GM11168 (cell line): ENCODE results near the gene TCOF1.

ENCODE experiments used
- in situ Hi-C: fragments of 300-500 bp; cut with MboI; formaldehyde crosslinking; loops from one replicate; pipeline ENCODE4 v1.12.0; 2022; ENCODE audit warnings: low sequenced_read_pairs; ENCODE audit not compliant: unreplicated experiment

Gene TCOF1

GRCh38 chr5:150321784-150322183, 35.7 kb upstream of the TCOF1 start:
- in situ Hi-C loops, result no loop called here

DNA sequence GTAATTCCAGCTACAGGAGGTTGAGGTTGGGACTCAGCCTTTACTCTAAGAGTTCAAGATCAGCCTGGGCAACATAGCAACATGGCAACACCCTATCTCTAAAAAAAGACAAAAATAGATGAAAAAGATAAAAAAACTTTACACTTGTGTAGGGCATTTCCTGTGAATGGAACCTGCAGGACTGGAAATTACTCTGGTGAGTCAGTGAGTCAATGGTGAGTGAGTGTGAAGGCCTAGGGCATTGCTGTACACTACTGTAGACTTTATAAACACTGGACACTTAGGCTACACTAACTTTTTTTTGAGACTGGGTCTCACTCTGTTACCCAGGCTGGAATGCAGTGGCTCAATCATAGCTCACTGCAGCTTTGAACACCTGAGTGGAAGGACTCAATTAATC, 35.3 kb upstream of the TCOF1 start:
- in situ Hi-C loops, result no loop called here

- in situ Hi-C loops, result no loop called here
These were observed 34.4 kb upstream of the TCOF1 start for GRCh38 chr5:150323092-150323491.

DNA sequence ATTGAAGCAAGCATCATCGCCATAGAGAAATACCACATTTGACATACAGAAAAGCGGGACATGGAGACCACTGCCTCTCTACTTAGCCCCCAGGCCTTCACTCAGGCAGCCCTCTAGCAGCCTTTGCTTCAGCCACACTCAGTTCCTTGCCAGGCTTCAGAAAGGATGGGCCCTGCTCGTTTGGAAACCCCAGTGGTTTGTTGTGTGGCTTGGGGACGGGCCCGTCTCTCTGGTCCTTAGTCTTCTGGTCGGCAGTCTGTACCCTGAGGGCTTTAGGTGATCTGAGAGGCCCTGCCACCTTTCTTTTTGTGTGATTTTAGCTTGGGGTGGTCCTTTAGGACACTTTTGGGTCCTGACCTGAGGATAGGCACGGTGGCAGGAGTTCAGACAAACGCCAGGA, 33.7 kb upstream of the TCOF1 start:
- in situ Hi-C loops, result no loop called here

DNA sequence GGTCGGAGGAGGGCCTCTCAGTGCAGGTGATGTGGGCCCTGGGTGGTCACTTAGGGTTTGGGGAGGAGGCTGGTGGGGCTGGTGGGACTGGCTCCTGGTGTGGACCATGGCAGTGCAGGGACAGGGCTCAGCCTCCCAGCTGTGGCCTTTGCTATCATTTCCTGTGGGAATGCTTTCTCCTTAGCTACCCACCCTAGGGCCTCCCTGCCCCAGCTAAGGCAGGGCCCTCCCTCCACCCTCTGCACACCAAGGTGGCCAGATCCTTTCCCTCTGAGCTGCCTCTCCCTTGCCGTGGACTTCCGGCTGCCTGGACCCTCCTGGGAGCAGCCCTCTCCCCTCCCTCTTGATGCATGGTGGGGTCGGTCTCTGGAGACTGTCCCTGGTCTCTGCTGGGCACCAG, 32.1 kb upstream of the TCOF1 start:
- in situ Hi-C loops, result loop anchor here (25.0 kb wide), 1 partner anchor 163 kb away; the partner anchor contains the start of genes CDX1 and PDGFRB

- in situ Hi-C loops, result loop anchor here (25.0 kb wide), 1 partner anchor 164 kb away; the partner anchor contains the start of genes CDX1 and PDGFRB
These were observed 30.8 kb upstream of the TCOF1 start for GRCh38 chr5:150326707-150327106.

GRCh38 chr5:150327139-150327538, 30.4 kb upstream of the TCOF1 start:
- in situ Hi-C loops, result loop anchor here (25.0 kb wide), 1 partner anchor 165 kb away; the partner anchor contains the start of genes CDX1 and PDGFRB

DNA sequence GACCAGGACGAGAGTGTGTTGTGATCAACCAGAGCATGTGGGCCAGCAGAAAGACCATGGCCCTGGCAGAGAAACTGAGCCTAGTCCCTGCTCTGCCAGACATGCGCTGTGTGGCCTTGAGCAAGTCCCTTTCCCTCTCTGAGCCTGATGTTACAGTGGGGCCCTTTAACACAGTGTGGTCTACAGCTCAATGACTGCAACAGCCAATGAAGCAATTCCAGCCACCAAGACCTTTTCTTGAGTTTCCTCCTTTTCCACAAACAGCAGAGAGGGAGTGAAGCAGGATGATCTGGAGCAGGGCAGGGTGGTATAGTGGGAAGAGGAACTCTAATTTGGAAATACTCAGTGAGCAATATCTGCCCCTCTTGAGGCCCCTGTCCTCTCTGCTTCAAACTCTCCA, 29.0 kb upstream of the TCOF1 start:
- in situ Hi-C loops, result loop anchor here (25.0 kb wide), 1 partner anchor 166 kb away; the partner anchor contains the start of genes CDX1 and PDGFRB

DNA sequence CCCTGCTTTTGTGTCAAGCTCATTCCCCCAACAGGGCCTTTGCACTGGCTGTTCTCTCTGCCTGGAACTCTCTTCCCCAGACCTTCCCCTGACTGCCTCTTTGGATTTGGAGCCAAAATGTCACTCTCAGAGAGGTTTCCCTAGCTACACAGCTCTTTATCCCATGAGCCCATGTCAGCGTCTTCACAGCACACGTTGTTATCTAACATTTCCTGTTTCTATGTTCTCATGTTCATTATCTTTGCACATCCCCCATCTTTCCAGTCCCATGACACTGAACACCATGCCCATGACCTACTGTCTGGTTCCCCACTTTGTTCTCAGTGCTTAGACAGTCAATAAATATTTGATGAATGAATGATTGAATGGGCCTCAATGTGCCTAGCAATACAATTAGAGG, 28.5 kb upstream of the TCOF1 start:
- in situ Hi-C loops, result loop anchor here (25.0 kb wide), 1 partner anchor 167 kb away; the partner anchor contains the start of genes CDX1 and PDGFRB

- in situ Hi-C loops, result loop anchor here (25.0 kb wide), 1 partner anchor 168 kb away; the partner anchor contains the start of genes CDX1 and PDGFRB
These were observed 27.3 kb upstream of the TCOF1 start for GRCh38 chr5:150329881-150330876.

DNA sequence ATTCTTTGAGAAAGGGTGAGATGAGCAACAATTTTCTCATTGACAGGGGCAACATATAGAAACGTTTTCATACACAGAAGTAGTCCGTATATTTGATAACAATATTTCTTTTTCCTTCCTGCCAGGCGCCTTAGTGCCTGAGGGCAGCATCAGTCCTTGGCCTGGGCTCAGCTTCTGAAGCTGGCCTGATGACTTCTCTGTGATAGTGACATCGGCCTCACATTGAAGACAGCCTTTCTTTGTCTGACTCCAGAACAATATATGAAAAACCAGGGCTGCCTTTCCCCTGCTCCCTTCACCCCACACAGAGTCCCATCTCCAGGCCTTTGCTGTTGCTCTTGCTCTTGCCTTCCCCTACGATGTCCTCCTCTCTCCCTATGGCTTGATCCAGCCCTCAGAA, 24.1 kb upstream of the TCOF1 start:
- in situ Hi-C loops, result loop anchor here (25.0 kb wide), 1 partner anchor 171 kb away; the partner anchor contains the start of genes CDX1 and PDGFRB

GRCh38 chr5:150335778-150336177, 21.7 kb upstream of the TCOF1 start:
- in situ Hi-C loops, result loop anchor here (25.0 kb wide), 1 partner anchor 173 kb away; the partner anchor contains the start of genes CDX1 and PDGFRB

DNA sequence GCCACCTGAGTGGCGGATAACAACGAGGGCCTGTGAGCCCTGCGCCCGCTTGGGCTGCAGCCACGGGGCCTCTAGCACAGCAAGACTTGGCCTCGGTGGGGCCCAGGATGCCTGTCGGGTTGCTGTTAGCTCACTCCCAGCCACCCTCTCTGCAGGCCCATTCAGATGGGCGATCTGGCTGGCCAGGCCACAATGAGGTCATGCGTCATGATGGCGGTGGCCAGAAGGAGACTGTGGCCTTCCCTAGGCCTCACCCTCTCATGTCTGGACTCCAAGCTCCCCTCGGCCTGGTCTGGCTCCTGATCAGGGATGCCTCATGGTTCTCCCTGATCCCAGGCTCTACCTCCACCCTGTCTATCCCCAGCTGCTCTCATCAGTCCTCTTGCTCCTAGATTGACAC, 19.0 kb upstream of the TCOF1 start:
- in situ Hi-C loops, result loop anchor here (25.0 kb wide), 1 partner anchor 176 kb away; the partner anchor contains the start of genes CDX1 and PDGFRB

GRCh38 chr5:150339165-150339564, 18.3 kb upstream of the TCOF1 start:
- in situ Hi-C loops, result loop anchor here (25.0 kb wide), 1 partner anchor 177 kb away; the partner anchor contains the start of genes CDX1 and PDGFRB

GRCh38 chr5:150339841-150340240, 17.7 kb upstream of the TCOF1 start:
- in situ Hi-C loops, result loop anchor here (25.0 kb wide), 1 partner anchor 178 kb away; the partner anchor contains the start of genes CDX1 and PDGFRB

GRCh38 chr5:150340614-150341255, 16.8 kb upstream of the TCOF1 start:
- in situ Hi-C loops, result loop anchor here (25.0 kb wide), 1 partner anchor 178 kb away; the partner anchor contains the start of genes CDX1 and PDGFRB

DNA sequence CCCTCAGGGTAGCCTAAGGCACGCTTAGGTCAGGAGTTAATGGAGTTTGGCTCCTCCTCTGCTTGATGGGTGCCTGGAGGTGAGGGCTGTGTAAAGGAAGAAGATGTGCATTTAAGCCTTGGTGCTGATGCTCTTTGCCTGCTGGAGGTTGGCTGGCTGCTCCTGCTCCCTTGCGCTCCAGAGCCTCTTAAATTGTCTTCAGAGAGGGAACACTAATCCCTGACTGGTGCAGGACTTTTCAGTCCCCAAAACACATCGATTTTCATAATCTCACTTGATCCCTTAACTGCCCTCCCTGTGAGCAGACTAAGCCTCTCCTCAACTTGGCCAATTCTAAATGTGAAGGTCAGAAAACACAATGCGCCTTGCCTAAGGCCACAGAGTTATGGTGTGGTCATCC, 16.2 kb upstream of the TCOF1 start:
- in situ Hi-C loops, result loop anchor here (25.0 kb wide), 1 partner anchor 179 kb away; the partner anchor contains the start of genes CDX1 and PDGFRB

- in situ Hi-C loops, result loop anchor here (25.0 kb wide), 1 partner anchor 180 kb away; the partner anchor contains the start of genes CDX1 and PDGFRB
These were observed 15.5 kb upstream of the TCOF1 start for GRCh38 chr5:150341989-150342388.

GRCh38 chr5:150342583-150342982, 14.9 kb upstream of the TCOF1 start:
- in situ Hi-C loops, result loop anchor here (25.0 kb wide), 1 partner anchor 180 kb away; the partner anchor contains the start of genes CDX1 and PDGFRB
